GM23338 (cell line): ENCODE data around the gene CNPY1. TPM values are rescaled to one million over a fixed set of nuclear protein-coding genes. Genes with fewer than 3 reads are reported as not detected.

ENCODE experiments used
- ATAC-seq: fragments of 200-7000 bp; cut with Tn5 transposase; 3 replicates; pipeline ENCODE4 v1.9.1; 2020
- DNase-seq: peaks from one replicate; pipeline ENCODE4 v3.0.0-alpha.2; 2015; ENCODE audit warnings: low spot score
- H2AFZ ChIP-seq: fragments of 200-600 bp; sonication (generic); 2 replicates; pipeline ENCODE4 v1.8.0; 2016; ENCODE audit warnings: antibody characterized with exemption, mild to moderate bottlenecking, moderate library complexity
- H3F3A ChIP-seq: fragments of 200-600 bp; sonication (generic); replicated peaks from 2 replicates; pipeline ENCODE4 v1.8.0; 2017; ENCODE audit warnings: antibody characterized with exemption, mixed run types, low read depth
- H3K27ac ChIP-seq: fragments of 200-600 bp; sonication (generic); 2 replicates; pipeline ENCODE4 v1.6.1; 2016; ENCODE audit warnings: low read depth
- H3K27me3 ChIP-seq: fragments of 200-600 bp; sonication (generic); 2 replicates; pipeline ENCODE4 v1.8.0; 2016; ENCODE audit warnings: mild to moderate bottlenecking, mixed run types, moderate library complexity; ENCODE audit not compliant: insufficient read depth
- H3K36me3 ChIP-seq: fragments of 200-600 bp; sonication (generic); 2 replicates; pipeline ENCODE4 v1.8.0; 2016; ENCODE audit warnings: mild to moderate bottlenecking; ENCODE audit not compliant: insufficient read depth
- H3K4me1 ChIP-seq: fragments of 200-600 bp; sonication (generic); 2 replicates; pipeline ENCODE4 v1.8.0; 2016; ENCODE audit warnings: mild to moderate bottlenecking, moderate library complexity; ENCODE audit not compliant: insufficient read depth
- H3K4me2 ChIP-seq: fragments of 200-600 bp; sonication (generic); 2 replicates; pipeline ENCODE4 v1.7.1; 2017; ENCODE audit warnings: mixed run types
- H3K4me3 ChIP-seq: fragments of 200-600 bp; sonication (generic); 2 replicates; pipeline ENCODE4 v1.6.1; 2016; ENCODE audit warnings: mixed run types
- H3K79me2 ChIP-seq: fragments of 200-600 bp; sonication (generic); replicated peaks from 2 replicates; pipeline ENCODE4 v1.8.0; 2017; ENCODE audit warnings: mild to moderate bottlenecking; ENCODE audit not compliant: insufficient read depth
- H3K9me2 ChIP-seq: fragments of 200-600 bp; sonication (generic); 2 replicates; pipeline ENCODE4 v1.8.0; 2017; ENCODE audit not compliant: insufficient read depth
- H4K20me1 ChIP-seq: fragments of 200-600 bp; sonication (generic); replicated peaks from 2 replicates; pipeline ENCODE4 v1.8.0; 2017; ENCODE audit warnings: mild to moderate bottlenecking; ENCODE audit not compliant: insufficient read depth
- H3K27ac Mint-ChIP-seq: 2 replicates; pipeline ENCODE4 v1.8.0; 2020; ENCODE audit warnings: inconsistent platforms, mild to moderate bottlenecking, moderate library complexity, mixed read lengths
- H3K27me3 Mint-ChIP-seq: 3 replicates; pipeline ENCODE4 v1.8.0; 2022; ENCODE audit warnings: low read depth, mild to moderate bottlenecking, moderate library complexity, mixed read lengths, inconsistent platforms; ENCODE audit not compliant: insufficient read depth, poor library complexity
- H3K36me3 Mint-ChIP-seq: 3 replicates; pipeline ENCODE4 v1.8.0; 2021; ENCODE audit warnings: low read depth, mild to moderate bottlenecking, inconsistent platforms, moderate library complexity, mixed read lengths
- H3K4me1 Mint-ChIP-seq: 3 replicates; pipeline ENCODE4 v1.8.0; 2020; ENCODE audit warnings: mild to moderate bottlenecking, inconsistent platforms, mixed read lengths
- H3K4me3 Mint-ChIP-seq: 3 replicates; pipeline ENCODE4 v1.8.0; 2021; ENCODE audit warnings: moderate library complexity, mild to moderate bottlenecking, inconsistent platforms, mixed read lengths
- H3K9me3 Mint-ChIP-seq: 3 replicates; pipeline ENCODE4 v1.8.0; 2020; ENCODE audit warnings: moderate library complexity, mild to moderate bottlenecking, inconsistent platforms, mixed read lengths
- CREB1 ChIP-seq: fragments of 250-450 bp; sonication (Bioruptor Pico); IDR thresholded peaks from 2 replicates; pipeline ENCODE4 v1.5.0; 2020; ENCODE audit warnings: low read depth, mild to moderate bottlenecking, moderate library complexity
- EZH2 ChIP-seq: fragments of 200-600 bp; sonication (generic); IDR thresholded peaks from one replicate; pipeline ENCODE4 v1.8.0; 2017; ENCODE audit warnings: antibody characterized with exemption, mild to moderate bottlenecking, low read depth; ENCODE audit not compliant: unreplicated experiment
- EZH2phosphoT487 ChIP-seq: fragments of 200-600 bp; sonication (generic); IDR thresholded peaks from one replicate; pipeline ENCODE4 v1.8.1; 2018; ENCODE audit warnings: antibody characterized with exemption; ENCODE audit not compliant: unreplicated experiment
- JUNB ChIP-seq: IDR thresholded peaks from one replicate; pipeline ENCODE4 v1.6.1; 2016; ENCODE audit warnings: antibody characterized with exemption; ENCODE audit not compliant: unreplicated experiment
- NANOG ChIP-seq: IDR thresholded peaks from 2 replicates; pipeline ENCODE4 v1.6.1; 2016; ENCODE audit warnings: antibody characterized with exemption, borderline replicate concordance
- POLR2AphosphoS5 ChIP-seq: IDR thresholded peaks from 2 replicates; pipeline ENCODE4 v1.6.1; 2016; ENCODE audit warnings: antibody characterized with exemption, low read depth
- STAT1 ChIP-seq: IDR thresholded peaks from one replicate; pipeline ENCODE4 v1.6.1; 2016; ENCODE audit warnings: antibody characterized with exemption; ENCODE audit not compliant: unreplicated experiment
- ZNF114 ChIP-seq: fragments of 250-450 bp; sonication (Bioruptor Pico); IDR thresholded peaks from 2 replicates; pipeline ENCODE4 v1.5.0; 2020; ENCODE audit warnings: mild to moderate bottlenecking, moderate library complexity
- ZNF331 ChIP-seq: fragments of 250-450 bp; sonication (Bioruptor Pico); IDR thresholded peaks from 2 replicates; pipeline ENCODE4 v1.5.0; 2020; ENCODE audit warnings: low read depth, mild to moderate bottlenecking, moderate library complexity
- polyA plus RNA-seq: library from polyadenylated mRNA; unstranded; fragments of >200 nt; fragmentation: Nextera tagmentation; extraction: Ambion mirVana; gene quantifications from 2 replicates; pipeline ENCODE4 v1.2.1, GENCODE V29; 2016
- total RNA-seq: library from RNA; depleted of rRNA; stranded (reverse); fragments of >200 nt; shearing (Covaris generic); gene quantifications from 2 replicates; pipeline ENCODE4 v1.2.3, GENCODE V29; 2014
- TF ChIP-seq, protein P1 (sequence below): IDR thresholded peaks from 2 replicates; pipeline ENCODE4 v1.6.1; 2016; ENCODE audit warnings: antibody characterized with exemption
- TF ChIP-seq, protein P2 (sequence below): fragments of 250-450 bp; sonication (Bioruptor Pico); IDR thresholded peaks from 2 replicates; pipeline ENCODE4 v1.5.0; 2020; ENCODE audit warnings: mild to moderate bottlenecking, moderate library complexity
- TF ChIP-seq, protein P3 (sequence below), 2 experiments: fragments of 200-600 bp in 1 of 2; sonication (generic) in 1 of 2; conservative IDR thresholded peaks; 2 replicates each; pipeline versions ENCODE4 v1.5.1 to v1.6.1; 2016 to 2017; ENCODE audit warnings: antibody characterized with exemption in 2 of 2, low read depth in 2 of 2, mild to moderate bottlenecking in 2 of 2, moderate library complexity in 1 of 2

CNPY1 gene
- total and polyA plus RNA-seq, 2 experiments from 2014 or later = not detected

DNA sequence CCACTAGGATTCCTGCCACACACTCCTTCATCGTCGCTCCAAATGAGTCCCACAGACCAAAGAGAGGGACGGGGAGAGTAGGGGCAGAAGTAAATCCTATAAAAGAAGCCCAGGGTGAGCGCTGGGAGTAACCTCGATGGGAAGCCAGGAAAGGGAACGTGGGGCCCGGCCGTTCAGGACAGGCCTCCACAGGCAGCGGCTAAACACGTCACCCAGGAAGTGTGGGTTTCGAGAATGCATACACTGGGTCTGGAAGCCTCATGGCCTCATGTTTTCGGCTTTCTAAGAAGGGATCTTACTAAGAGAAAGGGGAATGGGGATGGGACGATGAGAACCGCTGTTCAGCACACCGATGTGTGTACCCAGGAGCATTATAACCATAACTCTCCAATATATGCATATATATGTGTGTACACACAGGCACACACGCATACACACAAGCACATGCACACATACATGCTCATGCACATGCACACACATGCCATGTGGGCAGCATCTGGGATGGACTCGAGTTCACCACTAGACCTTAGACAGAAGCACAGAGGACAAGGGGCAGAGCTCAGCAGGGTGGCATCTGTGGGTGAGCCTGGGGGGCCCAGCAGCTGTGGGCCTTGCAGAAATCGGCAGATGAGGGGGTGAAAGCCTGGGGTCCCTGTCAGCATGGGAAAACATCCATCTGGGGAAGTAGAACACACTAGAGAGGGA is 14.8 kb upstream of the CNPY1 start (continued):
- TF ChIP-seq POLR2AphosphoS5 = no peak
- no peak for TF ChIP-seq STAT1
- TF ChIP-seq, protein P1, sequence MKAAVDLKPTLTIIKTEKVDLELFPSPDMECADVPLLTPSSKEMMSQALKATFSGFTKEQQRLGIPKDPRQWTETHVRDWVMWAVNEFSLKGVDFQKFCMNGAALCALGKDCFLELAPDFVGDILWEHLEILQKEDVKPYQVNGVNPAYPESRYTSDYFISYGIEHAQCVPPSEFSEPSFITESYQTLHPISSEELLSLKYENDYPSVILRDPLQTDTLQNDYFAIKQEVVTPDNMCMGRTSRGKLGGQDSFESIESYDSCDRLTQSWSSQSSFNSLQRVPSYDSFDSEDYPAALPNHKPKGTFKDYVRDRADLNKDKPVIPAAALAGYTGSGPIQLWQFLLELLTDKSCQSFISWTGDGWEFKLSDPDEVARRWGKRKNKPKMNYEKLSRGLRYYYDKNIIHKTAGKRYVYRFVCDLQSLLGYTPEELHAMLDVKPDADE = no peak
- TF ChIP-seq NANOG = no peak
- TF ChIP-seq EZH2phosphoT487 = no peak

DNA sequence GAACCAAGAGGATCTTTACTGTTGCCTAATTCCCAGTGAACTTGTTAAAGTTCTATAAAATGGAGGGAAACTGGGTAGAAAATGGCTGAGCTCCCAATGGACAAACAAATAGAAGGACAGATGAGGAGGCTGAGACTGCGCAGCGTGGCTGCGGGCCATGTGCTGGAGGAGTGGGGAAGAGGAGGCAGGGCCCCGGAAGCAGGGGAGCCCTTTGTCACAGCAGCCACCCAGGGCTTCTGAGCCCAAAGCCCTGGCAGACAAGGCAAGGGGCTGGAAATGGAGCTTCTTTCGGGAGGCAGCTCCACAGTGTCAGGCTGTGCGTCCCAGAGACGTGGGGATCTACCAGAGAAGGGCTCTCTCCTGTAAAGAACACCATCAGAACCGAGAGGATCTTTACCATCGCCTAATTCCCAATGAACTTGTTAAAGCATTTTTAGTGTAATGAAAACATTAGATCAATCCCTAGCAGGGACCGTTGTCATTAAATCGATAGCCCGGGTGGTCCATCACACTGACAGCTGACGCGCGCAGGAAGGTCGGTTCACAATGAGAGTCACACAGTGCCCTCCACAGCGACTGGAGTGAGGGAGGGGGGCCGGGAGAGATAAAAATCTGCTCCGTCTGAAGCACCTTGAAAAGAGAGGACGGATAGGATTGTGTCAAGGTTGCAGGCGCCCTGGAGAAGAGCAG is 14.0 kb upstream of the CNPY1 start:
- Mint-ChIP-seq H3K36me3 (no peaks in the 10 kb centered on the region), H3K27me3 (peaks cover 5% of the 10 kb centered on the region), H3K4me3 (no peak overlapping the region), H3K9me3 (no peaks in the 10 kb centered on the region), H3K27ac (no peak overlapping the region), H3K4me1 (no peaks in the 10 kb centered on the region; the same call in 2 of the 3 replicates)
- DNase-seq (no peak), ATAC-seq (peak; percentile 30)
- Histone ChIP-seq H3F3A (no peaks in the 10 kb centered on the region), H4K20me1 (no peaks in the 10 kb centered on the region), H3K4me1 (no peaks in the 10 kb centered on the region), H3K27ac (no peak overlapping the region), H3K4me2 (no peak overlapping the region), H3K9me2 (no peaks in the 10 kb centered on the region), H3K36me3 (no peaks in the 10 kb centered on the region), H3K79me2 (no peaks in the 10 kb centered on the region), H2AFZ (no peak overlapping the region; the same call in 1 of the 2 replicates), H3K4me3 (no peak overlapping the region), H3K27me3 (no peaks in the 10 kb centered on the region)
- TF ChIP-seq POLR2AphosphoS5 (no peak), STAT1 (no peak), ZNF331 (CRISPR knock-in tag) (no peak), EZH2phosphoT487 (no peak), ZNF114 (CRISPR knock-in tag) (no peak), NANOG (no peak), EZH2 (no peak), CREB1 (no peak), JUNB (no peak)
- TF ChIP-seq, protein P1 = no peak
- TF ChIP-seq, protein P2, sequence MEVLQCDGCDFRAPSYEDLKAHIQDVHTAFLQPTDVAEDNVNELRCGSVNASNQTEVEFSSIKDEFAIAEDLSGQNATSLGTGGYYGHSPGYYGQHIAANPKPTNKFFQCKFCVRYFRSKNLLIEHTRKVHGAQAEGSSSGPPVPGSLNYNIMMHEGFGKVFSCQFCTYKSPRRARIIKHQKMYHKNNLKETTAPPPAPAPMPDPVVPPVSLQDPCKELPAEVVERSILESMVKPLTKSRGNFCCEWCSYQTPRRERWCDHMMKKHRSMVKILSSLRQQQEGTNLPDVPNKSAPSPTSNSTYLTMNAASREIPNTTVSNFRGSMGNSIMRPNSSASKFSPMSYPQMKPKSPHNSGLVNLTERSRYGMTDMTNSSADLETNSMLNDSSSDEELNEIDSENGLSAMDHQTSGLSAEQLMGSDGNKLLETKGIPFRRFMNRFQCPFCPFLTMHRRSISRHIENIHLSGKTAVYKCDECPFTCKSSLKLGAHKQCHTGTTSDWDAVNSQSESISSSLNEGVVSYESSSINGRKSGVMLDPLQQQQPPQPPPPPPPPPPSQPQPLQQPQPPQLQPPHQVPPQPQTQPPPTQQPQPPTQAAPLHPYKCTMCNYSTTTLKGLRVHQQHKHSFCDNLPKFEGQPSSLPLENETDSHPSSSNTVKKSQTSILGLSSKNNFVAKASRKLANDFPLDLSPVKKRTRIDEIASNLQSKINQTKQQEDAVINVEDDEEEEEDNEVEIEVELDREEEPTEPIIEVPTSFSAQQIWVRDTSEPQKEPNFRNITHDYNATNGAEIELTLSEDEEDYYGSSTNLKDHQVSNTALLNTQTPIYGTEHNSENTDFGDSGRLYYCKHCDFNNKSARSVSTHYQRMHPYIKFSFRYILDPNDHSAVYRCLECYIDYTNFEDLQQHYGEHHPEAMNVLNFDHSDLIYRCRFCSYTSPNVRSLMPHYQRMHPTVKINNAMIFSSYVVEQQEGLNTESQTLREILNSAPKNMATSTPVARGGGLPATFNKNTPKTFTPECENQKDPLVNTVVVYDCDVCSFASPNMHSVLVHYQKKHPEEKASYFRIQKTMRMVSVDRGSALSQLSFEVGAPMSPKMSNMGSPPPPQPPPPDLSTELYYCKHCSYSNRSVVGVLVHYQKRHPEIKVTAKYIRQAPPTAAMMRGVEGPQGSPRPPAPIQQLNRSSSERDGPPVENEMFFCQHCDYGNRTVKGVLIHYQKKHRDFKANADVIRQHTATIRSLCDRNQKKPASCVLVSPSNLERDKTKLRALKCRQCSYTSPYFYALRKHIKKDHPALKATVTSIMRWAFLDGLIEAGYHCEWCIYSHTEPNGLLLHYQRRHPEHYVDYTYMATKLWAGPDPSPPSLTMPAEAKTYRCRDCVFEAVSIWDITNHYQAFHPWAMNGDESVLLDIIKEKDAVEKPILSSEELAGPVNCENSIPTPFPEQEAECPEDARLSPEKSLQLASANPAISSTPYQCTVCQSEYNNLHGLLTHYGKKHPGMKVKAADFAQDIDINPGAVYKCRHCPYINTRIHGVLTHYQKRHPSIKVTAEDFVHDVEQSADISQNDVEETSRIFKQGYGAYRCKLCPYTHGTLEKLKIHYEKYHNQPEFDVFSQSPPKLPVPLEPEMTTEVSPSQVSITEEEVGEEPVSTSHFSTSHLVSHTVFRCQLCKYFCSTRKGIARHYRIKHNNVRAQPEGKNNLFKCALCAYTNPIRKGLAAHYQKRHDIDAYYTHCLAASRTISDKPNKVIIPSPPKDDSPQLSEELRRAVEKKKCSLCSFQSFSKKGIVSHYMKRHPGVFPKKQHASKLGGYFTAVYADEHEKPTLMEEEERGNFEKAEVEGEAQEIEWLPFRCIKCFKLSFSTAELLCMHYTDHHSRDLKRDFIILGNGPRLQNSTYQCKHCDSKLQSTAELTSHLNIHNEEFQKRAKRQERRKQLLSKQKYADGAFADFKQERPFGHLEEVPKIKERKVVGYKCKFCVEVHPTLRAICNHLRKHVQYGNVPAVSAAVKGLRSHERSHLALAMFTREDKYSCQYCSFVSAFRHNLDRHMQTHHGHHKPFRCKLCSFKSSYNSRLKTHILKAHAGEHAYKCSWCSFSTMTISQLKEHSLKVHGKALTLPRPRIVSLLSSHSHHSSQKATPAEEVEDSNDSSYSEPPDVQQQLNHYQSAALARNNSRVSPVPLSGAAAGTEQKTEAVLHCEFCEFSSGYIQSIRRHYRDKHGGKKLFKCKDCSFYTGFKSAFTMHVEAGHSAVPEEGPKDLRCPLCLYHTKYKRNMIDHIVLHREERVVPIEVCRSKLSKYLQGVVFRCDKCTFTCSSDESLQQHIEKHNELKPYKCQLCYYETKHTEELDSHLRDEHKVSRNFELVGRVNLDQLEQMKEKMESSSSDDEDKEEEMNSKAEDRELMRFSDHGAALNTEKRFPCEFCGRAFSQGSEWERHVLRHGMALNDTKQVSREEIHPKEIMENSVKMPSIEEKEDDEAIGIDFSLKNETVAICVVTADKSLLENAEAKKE (CRISPR knock-in tag) = no peak
- TF ChIP-seq, protein P3, sequence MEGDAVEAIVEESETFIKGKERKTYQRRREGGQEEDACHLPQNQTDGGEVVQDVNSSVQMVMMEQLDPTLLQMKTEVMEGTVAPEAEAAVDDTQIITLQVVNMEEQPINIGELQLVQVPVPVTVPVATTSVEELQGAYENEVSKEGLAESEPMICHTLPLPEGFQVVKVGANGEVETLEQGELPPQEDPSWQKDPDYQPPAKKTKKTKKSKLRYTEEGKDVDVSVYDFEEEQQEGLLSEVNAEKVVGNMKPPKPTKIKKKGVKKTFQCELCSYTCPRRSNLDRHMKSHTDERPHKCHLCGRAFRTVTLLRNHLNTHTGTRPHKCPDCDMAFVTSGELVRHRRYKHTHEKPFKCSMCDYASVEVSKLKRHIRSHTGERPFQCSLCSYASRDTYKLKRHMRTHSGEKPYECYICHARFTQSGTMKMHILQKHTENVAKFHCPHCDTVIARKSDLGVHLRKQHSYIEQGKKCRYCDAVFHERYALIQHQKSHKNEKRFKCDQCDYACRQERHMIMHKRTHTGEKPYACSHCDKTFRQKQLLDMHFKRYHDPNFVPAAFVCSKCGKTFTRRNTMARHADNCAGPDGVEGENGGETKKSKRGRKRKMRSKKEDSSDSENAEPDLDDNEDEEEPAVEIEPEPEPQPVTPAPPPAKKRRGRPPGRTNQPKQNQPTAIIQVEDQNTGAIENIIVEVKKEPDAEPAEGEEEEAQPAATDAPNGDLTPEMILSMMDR (conservative IDR thresholded peaks at IDR 0.05; ENCODE audit: low read depth in 2 of 2) = no peak
